NCI-H460 (cell line): ENCODE measurements around the gene CCDC190. TPM values are rescaled to one million over a fixed set of nuclear protein-coding genes. Genes with fewer than 3 reads are reported as not detected.
"Not testable (repeated sequence)": the region's sequence is repeated elsewhere in the genome, so short reads cannot be mapped to it uniquely, and the experiment has no call there.

Source experiments
- DNase-seq: peaks from one replicate; pipeline ENCODE4 v3.0.0-alpha.2; 2016; ENCODE audit warnings: low read depth; ENCODE audit errors: extremely low read depth
- total RNA-seq: library from RNA; depleted of rRNA; stranded (reverse); fragments of >200 nt; shearing (Covaris generic); gene quantifications from 2 replicates; pipeline ENCODE4 v1.2.3, GENCODE V29; 2014; rRNA removed

The CCDC190 gene
- total RNA-seq, 1 experiment from 2014 or later: not detected

DNA sequence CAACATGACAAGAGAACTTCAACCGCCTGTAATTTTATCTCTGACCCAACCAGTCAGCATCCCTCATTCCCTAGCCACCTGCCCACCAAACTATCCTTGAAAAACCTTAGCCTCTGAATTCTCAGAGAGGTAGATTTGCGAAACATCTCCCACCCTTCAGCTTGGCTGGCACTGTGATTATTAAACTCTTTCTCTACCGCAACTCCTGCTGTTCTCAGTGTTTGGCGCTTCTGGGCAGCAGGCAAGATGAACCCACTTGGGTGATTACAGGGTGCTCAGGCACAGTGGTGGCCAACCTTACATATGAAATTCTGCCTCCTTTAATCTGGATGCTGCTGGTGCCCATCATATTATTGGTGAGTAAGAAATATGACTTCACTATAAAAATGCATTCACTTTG is 22.1 kb downstream of the CCDC190 start:
- no peak for DNase-seq

DNA sequence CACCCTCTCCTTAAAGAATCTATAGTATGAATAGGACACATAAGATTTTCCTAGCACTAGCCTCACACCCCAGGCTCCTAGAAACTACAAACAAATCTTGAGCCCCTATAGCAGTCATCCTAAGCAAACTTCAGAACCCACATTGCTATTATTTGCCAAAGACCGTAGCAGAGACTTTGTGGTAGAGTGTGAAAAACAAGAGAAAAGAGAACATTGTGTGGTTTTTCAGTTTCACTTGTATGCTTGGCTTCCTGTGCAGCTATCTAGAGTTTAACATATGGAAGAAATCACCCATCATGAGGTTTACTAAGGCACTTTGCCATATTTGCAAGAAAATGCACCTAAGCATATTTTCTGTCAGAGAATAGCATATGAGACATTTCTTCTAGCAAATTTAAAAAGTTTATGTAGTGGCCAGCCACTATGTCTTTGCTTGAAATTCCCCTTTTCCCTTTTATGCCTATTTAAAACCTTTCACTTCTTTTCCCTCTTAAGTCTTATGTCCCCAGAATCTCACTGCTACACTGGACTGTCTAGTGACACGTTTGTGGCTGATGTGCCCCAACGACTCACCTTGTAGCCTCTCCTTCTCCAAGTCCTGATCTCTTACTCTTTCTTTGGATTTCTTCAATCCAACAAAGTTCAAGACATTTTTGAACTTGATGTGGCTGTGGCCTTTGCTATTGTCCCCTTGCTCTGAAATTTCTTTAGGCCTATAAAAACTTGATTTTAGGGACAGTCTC is 25.6 kb downstream of the CCDC190 start:
- DNase-seq: no peak

DNA sequence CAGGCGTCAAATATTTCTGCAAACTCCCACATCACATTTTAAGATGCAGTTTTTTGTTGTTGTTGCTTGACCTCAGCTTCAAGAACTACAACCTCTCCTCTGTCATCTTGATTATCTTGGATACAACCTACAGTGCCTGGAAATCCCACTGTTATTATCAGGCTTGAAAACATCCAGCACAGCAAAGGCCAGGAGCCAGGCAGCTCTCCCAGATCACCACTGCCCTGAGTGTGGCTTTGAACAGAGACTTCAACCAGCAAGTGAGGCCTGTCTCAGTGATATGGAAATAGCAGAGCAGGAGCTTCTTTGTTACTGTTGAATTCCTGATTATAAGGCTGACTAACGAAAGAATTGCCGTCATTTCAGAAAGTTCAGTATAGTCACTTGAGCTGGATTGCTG is 28.5 kb downstream of the CCDC190 start:
- no peak for DNase-seq

DNA sequence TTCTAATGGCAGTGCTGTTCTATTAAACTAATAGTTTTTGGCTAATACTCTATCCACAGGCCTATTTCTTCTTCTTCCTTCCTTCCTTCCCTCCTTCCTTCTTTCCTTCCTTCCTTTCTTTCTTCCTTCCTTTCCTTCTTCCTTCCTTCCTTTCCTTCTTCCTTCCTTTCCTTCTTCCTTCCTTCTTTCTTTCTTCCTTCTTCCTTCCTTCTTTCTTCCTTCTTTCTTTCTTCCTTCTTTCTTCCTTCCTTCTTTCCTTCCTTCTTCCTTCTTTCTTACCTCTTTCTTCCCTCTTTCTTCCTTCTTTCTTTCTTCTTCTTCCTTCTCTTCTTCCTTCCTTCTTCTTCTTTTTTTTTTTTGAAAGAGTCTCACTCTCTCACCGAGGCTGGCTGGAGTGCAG is 31.7 kb downstream of the CCDC190 start:
- no peak for DNase-seq

DNA sequence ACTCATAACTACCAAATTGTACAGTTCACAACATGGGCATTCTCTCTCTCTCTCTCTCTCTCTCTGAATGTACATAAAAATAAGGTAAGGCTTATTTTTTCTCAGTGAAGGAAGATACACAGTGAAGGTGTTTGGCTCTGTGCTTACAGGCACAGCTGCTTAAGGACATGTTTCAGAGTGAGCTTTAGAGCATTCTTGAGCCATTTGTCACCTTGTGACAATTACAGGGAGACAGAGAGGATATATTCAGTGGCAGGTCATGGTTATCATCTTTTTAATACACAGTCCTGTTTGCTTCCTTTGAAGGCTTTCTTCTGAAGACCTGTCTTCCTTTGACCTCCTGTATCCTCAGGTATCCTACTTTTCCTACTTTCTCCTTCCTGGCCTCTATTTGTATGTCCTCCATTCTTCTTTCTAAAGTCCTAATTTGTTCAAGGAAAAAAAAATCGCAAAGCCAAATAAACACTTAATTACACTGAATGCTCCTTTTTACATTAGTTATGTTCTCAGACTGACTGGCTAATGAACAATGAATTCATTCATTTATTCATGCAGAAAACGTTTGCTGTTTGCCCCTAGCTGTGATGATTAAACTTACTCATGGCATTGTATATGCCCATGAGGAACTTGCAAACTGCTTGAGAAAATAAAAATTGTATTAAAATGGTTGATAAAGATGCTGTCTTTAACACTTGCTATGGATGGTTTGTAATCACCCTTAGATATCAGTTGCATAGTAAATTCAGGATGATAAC is 37.0 kb downstream of the CCDC190 start:
- no peak for DNase-seq

DNA sequence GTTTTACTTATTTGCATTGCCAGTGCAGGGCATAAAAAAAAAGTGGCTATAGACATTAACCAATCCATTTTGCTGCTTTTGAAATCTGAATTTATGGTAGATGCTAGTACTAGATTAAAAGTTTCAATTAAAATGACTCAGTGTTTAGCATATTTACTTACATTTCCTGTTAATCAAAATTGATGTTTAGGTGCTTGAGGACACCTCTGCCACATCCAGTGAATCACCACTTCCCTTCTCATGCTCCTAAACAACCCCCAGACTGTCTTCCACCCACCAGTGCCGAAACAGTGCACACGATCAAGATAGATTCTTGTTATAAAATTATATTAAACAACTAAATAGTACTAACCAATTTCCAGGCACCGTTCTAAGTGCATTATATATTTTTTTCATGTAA is 37.7 kb downstream of the CCDC190 start:
- DNase-seq: no peak

DNA sequence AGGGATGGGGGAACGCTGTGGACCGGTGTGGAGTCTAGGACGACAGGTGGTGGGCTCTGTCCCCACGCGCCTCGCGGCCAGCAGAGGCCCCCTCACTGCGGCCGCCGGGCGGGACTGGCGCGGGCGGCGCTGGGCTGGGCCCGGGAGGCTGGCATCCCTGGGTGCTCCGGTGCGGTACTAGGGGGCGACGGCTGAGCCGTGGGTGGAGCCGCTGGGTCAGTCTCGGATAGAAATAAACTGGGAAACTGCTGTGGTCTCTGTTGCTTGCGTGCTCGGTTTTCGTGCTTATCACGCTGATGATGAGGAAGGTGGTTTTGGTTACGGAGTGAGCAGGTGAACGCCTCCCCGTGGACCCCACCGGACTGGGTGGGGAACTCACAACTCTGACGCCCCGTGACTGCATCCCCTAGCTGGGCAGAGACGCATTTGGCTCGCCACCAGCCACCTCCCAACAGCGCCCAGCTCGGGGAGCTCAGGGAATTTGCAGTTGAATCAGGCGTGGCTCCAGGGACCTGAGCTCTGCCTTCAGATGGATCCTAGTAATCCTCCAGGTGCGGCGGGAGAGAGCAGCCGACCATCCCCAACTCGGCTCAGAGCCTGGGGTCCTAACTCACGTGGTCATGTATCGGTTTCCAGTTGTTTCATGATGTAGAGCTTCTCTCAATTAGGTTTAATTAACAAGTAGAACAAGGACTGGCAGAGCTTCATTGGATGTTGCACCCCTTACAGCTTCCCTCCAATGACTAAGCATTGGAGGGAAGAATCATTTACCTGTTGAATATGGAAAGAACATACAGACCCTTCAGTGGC is 38.4 kb downstream of the CCDC190 start:
- DNase-seq: no peak

DNA sequence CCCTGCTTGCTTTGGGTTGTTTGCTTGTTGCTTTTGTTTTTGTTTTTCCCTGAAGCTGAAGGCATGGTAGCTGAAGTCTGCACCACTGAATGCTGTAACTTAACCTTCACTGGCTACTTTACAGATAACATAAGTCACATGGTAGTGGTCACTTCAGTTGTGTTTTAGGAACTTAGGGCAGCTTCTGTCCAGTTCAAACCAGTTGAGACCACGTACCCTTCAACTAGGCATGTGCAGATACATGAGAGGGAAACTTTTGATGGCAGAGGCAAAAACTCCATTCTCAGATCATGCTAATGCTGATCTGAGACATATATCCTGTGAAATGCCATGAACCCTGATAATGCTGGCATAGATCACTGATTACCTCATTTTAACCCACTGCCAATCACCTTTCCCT is 42.3 kb downstream of the CCDC190 start:
- not testable (repeated sequence) for DNase-seq

DNA sequence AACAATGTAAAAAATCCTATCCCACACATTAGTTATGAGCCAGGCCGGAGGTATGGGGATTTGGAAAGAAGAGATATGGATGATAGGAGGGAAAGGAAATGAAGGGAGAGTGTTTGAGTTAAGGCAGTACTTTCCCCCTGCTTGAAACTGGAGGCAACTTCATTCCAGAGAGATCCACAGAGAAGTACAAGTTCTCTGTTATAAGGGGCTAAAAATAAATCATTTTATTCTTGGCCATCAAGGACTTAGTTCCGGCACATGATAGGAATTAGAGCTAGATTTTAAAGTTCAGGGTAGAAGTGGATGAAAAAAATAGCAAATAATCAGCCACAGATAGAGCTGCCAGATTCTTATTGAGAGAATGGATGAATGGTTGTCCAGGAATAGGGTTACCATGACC is 42.8 kb downstream of the CCDC190 start:
- DNase-seq: not testable (repeated sequence)

DNA sequence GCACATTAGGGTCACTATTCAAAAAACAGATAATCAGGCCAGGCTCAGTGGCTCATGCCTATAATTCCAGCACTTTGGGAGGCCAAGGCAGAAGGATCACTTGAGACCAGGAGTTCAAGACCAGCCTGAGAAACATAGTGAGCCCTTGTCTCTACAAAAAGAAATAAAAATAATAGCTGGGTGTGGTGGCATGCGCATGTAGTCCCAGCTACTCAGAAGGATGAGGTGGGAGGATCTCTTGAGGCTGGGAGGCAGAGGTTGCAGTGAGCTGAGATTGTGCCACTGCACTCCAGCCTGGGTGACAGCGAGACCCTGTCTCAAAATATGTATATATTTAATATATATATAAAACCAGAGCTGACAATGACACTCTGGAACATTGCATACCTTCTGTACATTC is 48.6 kb downstream of the CCDC190 start:
- DNase-seq: not testable (repeated sequence)

DNA sequence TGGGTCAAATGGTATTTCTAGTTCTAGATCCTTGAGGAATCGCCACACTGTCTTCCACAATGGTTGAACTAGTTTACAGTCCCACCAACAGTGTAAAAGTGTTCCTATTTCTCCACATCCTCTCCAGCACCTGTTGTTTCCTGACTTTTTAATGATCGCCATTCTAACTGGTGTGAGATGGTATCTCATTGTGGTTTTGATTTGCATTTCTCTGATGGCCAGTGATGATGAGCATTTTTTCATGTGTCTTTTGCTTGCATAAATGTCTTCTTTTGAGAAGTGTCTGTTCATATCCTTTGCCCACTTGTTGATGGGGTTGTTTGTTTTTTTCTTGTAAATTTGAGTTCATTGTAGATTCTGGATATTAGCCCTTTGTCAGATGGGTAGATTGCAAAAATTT is 53.5 kb downstream of the CCDC190 start:
- not testable (repeated sequence) for DNase-seq

Other genes with a start within 250 kb of the CCDC190 start
- gene DDR2, start 228.7 kb downstream of the CCDC190 start, total RNA-seq: 0.61 and 0.77 TPM in 2 replicates
- gene HSD17B7, start 70.5 kb downstream of the CCDC190 start, total RNA-seq: 10.4 and 12.1 TPM in 2 replicates
- not detected in 2 replicates for gene RGS4, start 208.2 kb upstream of the CCDC190 start, total RNA-seq